Measurements from ENCODE around the gene CRACR2B.

The CRACR2B gene

DNA sequence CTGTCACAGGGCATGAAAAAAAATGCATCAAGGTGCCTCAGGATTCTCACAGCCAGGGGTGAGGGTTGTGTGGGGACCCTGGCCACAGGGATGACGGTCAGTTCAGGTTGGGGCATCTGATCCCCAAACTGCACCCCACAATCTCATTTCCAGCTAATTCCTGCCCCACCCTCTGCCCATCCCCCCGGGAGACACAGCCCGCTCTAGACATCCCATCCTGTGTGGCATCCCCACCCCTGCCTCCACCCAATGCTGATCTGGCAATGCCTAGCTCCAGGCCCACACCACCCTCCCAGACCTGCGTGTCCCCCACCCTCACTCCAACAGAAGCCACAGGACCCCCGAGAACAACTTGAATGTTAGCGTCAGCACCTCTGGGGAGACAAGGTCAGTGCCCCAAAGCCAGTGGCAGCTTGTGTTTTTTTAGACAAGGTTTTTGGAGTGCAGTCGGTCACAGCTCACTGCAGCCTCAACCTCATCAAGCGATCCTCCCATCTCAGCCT, 40.2 kb downstream of the CRACR2B start:
- DNase-seq (ENCODE audit: low spot score in 2 of 2), result no peak
- H3K4me1 Mint-ChIP-seq, result no peaks in the 10 kb centered on the region
- no peak for ATAC-seq
- H3K4me3 Mint-ChIP-seq, result no peak overlapping the region
- H3K9me3 Mint-ChIP-seq, result no peaks in the 10 kb centered on the region
- no peak overlapping the region for H3K27ac Mint-ChIP-seq
- H3K36me3 Mint-ChIP-seq, result peaks cover 10% of the 10 kb centered on the region

- Mint-ChIP-seq H3K27ac (peak overlapping the region; percentile 23), H3K9me3 (no peaks in the 10 kb centered on the region), H3K4me3 (no peak overlapping the region), H3K36me3 (peaks cover 7% of the 10 kb centered on the region), H3K4me1 (no peaks in the 10 kb centered on the region)
- ATAC-seq (no peak), DNase-seq (ENCODE audit: low spot score in 2 of 2) (no peak)
Measured at GRCh38 chr11:868394-868793, 40.7 kb downstream of the CRACR2B start.

- H3K9me3 Mint-ChIP-seq, result no peaks in the 10 kb centered on the region
- H3K36me3 Mint-ChIP-seq, result peaks cover 6% of the 10 kb centered on the region
- H3K27ac Mint-ChIP-seq, result peak overlapping the region; percentile 23
- ATAC-seq, result no peak
- DNase-seq (ENCODE audit: low spot score in 2 of 2), result no peak
- H3K4me3 Mint-ChIP-seq, result no peak overlapping the region
- H3K4me1 Mint-ChIP-seq, result no peaks in the 10 kb centered on the region
Measured at GRCh38 chr11:868802-869201, 41.1 kb downstream of the CRACR2B start.

GRCh38 chr11:869399-870126, 41.8 kb downstream of the CRACR2B start:
- H3K36me3 Mint-ChIP-seq, result peaks cover 6% of the 10 kb centered on the region
- ATAC-seq (no peak), DNase-seq (ENCODE audit: low spot score in 2 of 2) (no peak)
- no peaks in the 10 kb centered on the region for H3K9me3 Mint-ChIP-seq
- H3K27ac Mint-ChIP-seq, result no peak overlapping the region
- H3K4me1 Mint-ChIP-seq, result no peaks in the 10 kb centered on the region
- H3K4me3 Mint-ChIP-seq, result no peak overlapping the region

GRCh38 chr11:870127-870413, 42.4 kb downstream of the CRACR2B start:
- Mint-ChIP-seq H3K4me1 (no peaks in the 10 kb centered on the region), H3K27ac (no peak overlapping the region), H3K36me3 (peaks cover 6% of the 10 kb centered on the region), H3K4me3 (no peak overlapping the region), H3K9me3 (no peaks in the 10 kb centered on the region)
- ATAC-seq, result no peak
- DNase-seq (ENCODE audit: low spot score in 2 of 2), result no peak

DNA sequence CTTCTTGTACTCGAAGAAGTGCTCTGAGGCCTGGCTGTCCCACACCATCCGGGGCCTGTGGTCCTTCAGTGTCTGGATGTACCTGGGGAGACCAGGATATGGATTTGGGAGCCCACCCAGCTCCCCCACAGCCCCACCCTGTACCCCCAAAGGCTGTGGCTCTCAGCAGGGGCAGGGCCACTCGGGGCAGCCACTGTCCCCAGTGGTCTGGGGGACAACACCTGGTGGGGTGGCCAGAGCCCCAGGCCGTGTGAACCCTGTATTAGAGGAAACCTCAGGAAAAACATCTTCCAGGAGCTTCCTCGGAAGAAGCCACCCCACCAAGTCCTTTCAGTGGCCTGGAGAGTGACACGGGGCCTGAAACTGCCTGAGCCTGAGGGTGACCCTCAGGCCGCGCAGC, 42.7 kb downstream of the CRACR2B start:
- H3K27ac Mint-ChIP-seq, result no peak overlapping the region
- H3K9me3 Mint-ChIP-seq, result no peaks in the 10 kb centered on the region
- no peaks in the 10 kb centered on the region for H3K4me1 Mint-ChIP-seq
- H3K4me3 Mint-ChIP-seq, result no peak overlapping the region
- H3K36me3 Mint-ChIP-seq, result peaks cover 6% of the 10 kb centered on the region
- ATAC-seq, result no peak
- no peak for DNase-seq (ENCODE audit: low spot score in 2 of 2)

DNA sequence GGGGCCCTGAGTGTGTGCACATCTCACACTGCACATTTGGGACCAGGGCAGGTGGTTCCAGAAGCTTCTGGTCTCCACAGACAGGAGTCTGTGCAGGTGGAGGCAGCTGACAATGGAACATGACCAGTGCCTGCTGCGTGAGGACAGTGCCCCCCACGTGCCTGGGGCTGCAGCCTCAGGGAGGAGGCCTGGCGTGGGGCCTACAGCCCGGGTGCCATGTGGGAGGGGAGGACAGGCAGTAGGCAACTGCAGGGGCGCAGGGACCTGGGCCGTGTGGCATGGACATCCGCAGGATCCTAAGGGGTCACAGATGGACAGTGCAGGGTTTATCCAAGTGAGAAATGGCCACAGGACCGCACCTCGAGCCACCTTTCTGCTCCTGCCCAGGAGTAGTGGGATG, 43.8 kb downstream of the CRACR2B start:
- peaks cover 6% of the 10 kb centered on the region for H3K36me3 Mint-ChIP-seq
- DNase-seq (ENCODE audit: low spot score in 2 of 2) (no peak), ATAC-seq (no peak)
- no peaks in the 10 kb centered on the region for H3K4me1 Mint-ChIP-seq
- H3K27ac Mint-ChIP-seq, result no peak overlapping the region
- no peaks in the 10 kb centered on the region for H3K9me3 Mint-ChIP-seq
- H3K4me3 Mint-ChIP-seq, result no peak overlapping the region

GRCh38 chr11:872799-873198, 45.1 kb downstream of the CRACR2B start:
- Mint-ChIP-seq H3K4me1 (no peaks in the 10 kb centered on the region), H3K4me3 (no peak overlapping the region), H3K27ac (peak overlapping the region; percentile 43), H3K9me3 (no peaks in the 10 kb centered on the region), H3K36me3 (peaks cover 10% of the 10 kb centered on the region)
- ATAC-seq (no peak), DNase-seq (ENCODE audit: low spot score in 2 of 2) (no peak)

DNA sequence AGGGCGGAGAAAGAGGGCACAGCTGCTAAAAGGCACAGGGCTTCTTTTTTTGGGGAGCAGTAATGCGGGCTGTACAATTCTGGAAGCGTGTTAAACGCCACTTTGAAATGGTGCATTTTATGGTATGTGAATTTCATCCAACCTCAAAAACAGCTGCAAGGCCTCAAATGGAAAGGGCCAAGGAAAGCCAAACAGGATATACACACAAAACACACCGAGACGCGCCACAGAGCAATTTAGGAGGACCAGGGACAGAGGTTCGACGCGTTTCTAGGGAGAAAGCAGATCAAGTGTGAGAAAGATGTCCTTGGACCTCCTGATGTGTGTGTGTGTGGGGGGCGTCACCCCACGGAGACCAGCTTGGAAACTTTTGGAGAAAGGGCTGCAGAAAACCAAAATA, 46.0 kb downstream of the CRACR2B start:
- DNase-seq (ENCODE audit: low spot score in 2 of 2), result no peak
- no peak for ATAC-seq
- Mint-ChIP-seq H3K27ac (peak overlapping the region; percentile 43), H3K36me3 (peaks cover 19% of the 10 kb centered on the region), H3K9me3 (no peaks in the 10 kb centered on the region), H3K4me3 (no peak overlapping the region), H3K4me1 (no peaks in the 10 kb centered on the region)

DNA sequence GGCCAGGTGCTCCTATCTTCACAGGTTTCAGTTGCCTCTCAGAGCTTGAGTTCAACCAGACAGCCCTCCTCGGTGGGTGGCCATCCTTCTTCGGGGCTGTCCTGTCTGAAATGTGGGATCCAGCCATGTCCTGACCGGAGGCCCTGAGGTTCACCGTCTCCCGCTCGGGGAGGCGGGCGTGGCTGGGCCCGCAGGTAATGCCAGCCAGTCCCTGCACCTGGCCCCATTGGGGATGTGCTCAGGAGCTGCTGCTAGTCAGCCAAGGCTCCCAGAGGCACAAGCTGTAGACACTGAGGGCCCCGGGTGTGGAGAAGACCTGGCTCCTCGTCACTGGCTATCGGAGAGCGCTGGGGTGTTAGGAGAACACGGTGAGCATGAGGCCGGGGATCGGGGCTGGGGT, 47.5 kb downstream of the CRACR2B start:
- H3K9me3 Mint-ChIP-seq, result no peaks in the 10 kb centered on the region
- no peaks in the 10 kb centered on the region for H3K4me1 Mint-ChIP-seq
- no peak overlapping the region for H3K27ac Mint-ChIP-seq
- H3K36me3 Mint-ChIP-seq, result peaks cover 23% of the 10 kb centered on the region
- H3K4me3 Mint-ChIP-seq, result no peak overlapping the region
- ATAC-seq (no peak), DNase-seq (ENCODE audit: low spot score in 2 of 2) (no peak)

GRCh38 chr11:875769-876301, 48.1 kb downstream of the CRACR2B start:
- peaks cover 23% of the 10 kb centered on the region for H3K36me3 Mint-ChIP-seq
- no peak for ATAC-seq
- no peaks in the 10 kb centered on the region for H3K9me3 Mint-ChIP-seq
- no peaks in the 10 kb centered on the region for H3K4me1 Mint-ChIP-seq
- H3K4me3 Mint-ChIP-seq, result no peak overlapping the region
- DNase-seq (ENCODE audit: low spot score in 2 of 2), result no peak
- H3K27ac Mint-ChIP-seq, result no peak overlapping the region

DNA sequence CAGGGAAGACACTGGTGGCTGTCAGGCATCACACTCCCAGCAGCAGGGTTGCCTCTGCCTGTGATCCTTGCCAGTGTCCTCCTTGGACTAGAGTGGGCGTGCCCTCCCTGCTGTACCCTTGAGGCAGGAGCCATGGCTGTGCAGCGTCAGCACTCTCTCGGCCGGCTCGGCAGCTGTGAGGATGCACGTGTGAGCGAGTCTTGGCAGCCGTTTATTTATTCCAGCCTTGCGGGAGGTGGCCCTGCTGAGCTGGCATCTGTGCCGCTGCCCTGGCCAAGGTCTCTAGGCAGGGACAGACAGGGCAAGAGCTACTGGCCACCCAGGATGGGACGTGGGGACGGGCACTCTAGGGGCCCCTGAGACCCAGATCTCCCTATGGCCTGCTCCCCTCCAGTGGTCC, 48.8 kb downstream of the CRACR2B start:
- DNase-seq (ENCODE audit: low spot score in 2 of 2) (no peak), ATAC-seq (no peak)
- Mint-ChIP-seq H3K36me3 (peaks cover 25% of the 10 kb centered on the region), H3K4me1 (no peaks in the 10 kb centered on the region), H3K4me3 (no peak overlapping the region), H3K27ac (no peak overlapping the region), H3K9me3 (no peaks in the 10 kb centered on the region)

GRCh38 chr11:877565-877964, 49.8 kb downstream of the CRACR2B start:
- Mint-ChIP-seq H3K9me3 (no peaks in the 10 kb centered on the region), H3K27ac (no peak overlapping the region), H3K4me1 (no peaks in the 10 kb centered on the region), H3K4me3 (no peak overlapping the region), H3K36me3 (peaks cover 35% of the 10 kb centered on the region)
- no peak for DNase-seq (ENCODE audit: low spot score in 2 of 2)
- ATAC-seq, result peak; percentile 47

DNA sequence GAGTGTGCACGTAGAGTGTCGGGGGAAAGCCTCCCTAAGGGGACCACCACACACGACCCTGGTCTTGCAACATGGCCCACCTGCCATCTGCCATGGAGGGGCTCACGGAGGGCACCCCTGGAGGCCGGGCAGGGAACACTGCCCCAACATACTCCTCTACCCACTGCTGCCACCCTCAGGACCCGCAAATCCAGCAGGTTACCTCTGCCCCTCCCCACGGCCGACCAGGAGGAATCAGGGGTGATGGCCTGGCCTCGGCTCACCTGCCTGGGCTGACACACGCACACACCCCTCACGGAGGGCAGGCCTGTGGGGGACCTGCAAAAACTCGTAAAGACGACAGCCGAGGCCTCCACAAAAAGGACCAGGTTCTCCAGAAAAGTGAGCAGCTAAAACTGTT, 52.7 kb downstream of the CRACR2B start:
- ATAC-seq, result no peak
- Mint-ChIP-seq H3K9me3 (no peaks in the 10 kb centered on the region), H3K36me3 (peaks cover 38% of the 10 kb centered on the region), H3K4me3 (no peak overlapping the region), H3K4me1 (no peaks in the 10 kb centered on the region), H3K27ac (peak overlapping the region; percentile 39)
- DNase-seq (ENCODE audit: low spot score in 2 of 2), result no peak
